GM12864 (cell line): ENCODE data around the gene MMS19.

Source experiments
- DNase-seq: peaks from one replicate; pipeline ENCODE4 v3.0.0-alpha.2; 2011; ENCODE audit warnings: low read depth
- H3K4me3 ChIP-seq: 2 replicates; pipeline ENCODE4 v1.5.1; 2011; ENCODE audit warnings: mild to moderate bottlenecking, low read depth, low read length, control low read depth
- CTCF ChIP-seq: IDR thresholded peaks from 2 replicates; pipeline ENCODE4 v1.5.1; 2011; ENCODE audit warnings: low read depth, mild to moderate bottlenecking, moderate library complexity, low read length, control low read depth, inconsistent platforms; ENCODE audit errors: missing control alignments

The MMS19 gene

GRCh38 chr10:97498076-97498840 is at the start of gene MMS19:
MMS19 (minus strand) TSS chr10:97498422; CDS start chr10:97498384, 38 bp downstream.
- TF ChIP-seq CTCF: no peak
- peak; percentile 77 for DNase-seq

GRCh38 chr10:97547962-97548361 is 49.7 kb upstream of the MMS19 start:
- no peak overlapping the region for H3K4me3 ChIP-seq
- TF ChIP-seq CTCF: no peak
- no peak for DNase-seq

More at GRCh38 chr10:97498076-97498840, at the start of gene MMS19:
- peak within 1 kb of the TSS; percentile 93 for H3K4me3 ChIP-seq

- no peak overlapping the region for H3K4me3 ChIP-seq
- DNase-seq: no peak
- TF ChIP-seq CTCF: no peak
Measured at GRCh38 chr10:97547271-97547600, 49.0 kb upstream of the MMS19 start.

- TF ChIP-seq CTCF: no peak
- H3K4me3 ChIP-seq: no peak overlapping the region
- DNase-seq: no peak
Measured at GRCh38 chr10:97546456-97547270, 48.4 kb upstream of the MMS19 start.

GRCh38 chr10:97543025-97543546 is 44.9 kb upstream of the MMS19 start:
- no peak for DNase-seq
- H3K4me3 ChIP-seq: no peak overlapping the region
- TF ChIP-seq CTCF: no peak

- DNase-seq: no peak
- no peak overlapping the region for H3K4me3 ChIP-seq
- no peak for TF ChIP-seq CTCF
Measured at GRCh38 chr10:97542169-97543024, 44.2 kb upstream of the MMS19 start.
